Heart left ventricle (tissue), 16 donors: ENCODE results near the gene LITAF. TPM values are rescaled to one million over a fixed set of nuclear protein-coding genes. Genes with fewer than 3 reads are reported as not detected.
"Not testable (repeated sequence)": the region's sequence is repeated elsewhere in the genome, so short reads cannot be mapped to it uniquely, and the experiment has no call there.

Experiments used
- ATAC-seq, 4 donors: fragments of 200-7000 bp; cut with Tn5 transposase; one replicate each; pipeline ENCODE4 v1.9.1; 2020 to 2022; ENCODE audit warnings: moderate library complexity in 4 of 4, mild to moderate bottlenecking in 3 of 4, moderate number of reproducible peaks in 1 of 4
- DNase-seq, 5 donors: peaks; one replicate each; pipeline ENCODE4 v3.0.0-alpha.2; 2020
- H3K27ac ChIP-seq, 12 donors: fragments of 200-600 bp; sonication (generic) in 4 of 12; one replicate each; pipeline versions ENCODE4 v1.5.0 to v1.8.0; 2016 to 2022; ENCODE audit warnings: mild to moderate bottlenecking in 2 of 12
- H3K27me3 ChIP-seq, 9 donors: fragments of 200-600 bp; sonication (generic) in 2 of 9; one replicate each; pipeline versions ENCODE4 v1.5.1 to v1.8.0; 2016 to 2022; ENCODE audit warnings: mild to moderate bottlenecking in 3 of 9
- H3K36me3 ChIP-seq, 9 donors: fragments of 200-600 bp; sonication (generic) in 2 of 9; one replicate each; pipeline versions ENCODE4 v1.5.0 to v1.8.0; 2018 to 2022; ENCODE audit warnings: mild to moderate bottlenecking in 2 of 9
- H3K4me1 ChIP-seq, 12 donors: fragments of 200-600 bp; sonication (generic) in 4 of 12; one replicate each; pipeline versions ENCODE4 v1.5.0 to v1.8.0; 2016 to 2022; ENCODE audit warnings: mild to moderate bottlenecking in 3 of 12
- H3K4me3 ChIP-seq, 12 donors: fragments of 200-600 bp; sonication (generic) in 4 of 12; one replicate each; pipeline versions ENCODE4 v1.5.0 to v1.8.0; 2017 to 2022; ENCODE audit warnings: mild to moderate bottlenecking in 9 of 12, moderate library complexity in 4 of 12
- H3K9me3 ChIP-seq, 12 donors: fragments of 200-600 bp; sonication (generic) in 4 of 12; one replicate each; pipeline versions ENCODE4 v1.5.0 to v1.8.0; 2016 to 2022; ENCODE audit warnings: mild to moderate bottlenecking in 1 of 12
- CTCF ChIP-seq, 12 donors: fragments of 200-600 bp; sonication (generic) in 4 of 12; IDR thresholded peaks; one replicate each; pipeline versions ENCODE4 v1.5.0 to v1.8.0; 2018 to 2022; ENCODE audit warnings: antibody characterized with exemption in 12 of 12, mild to moderate bottlenecking in 5 of 12
- POLR2A ChIP-seq, 2 donors: fragments of 450-650 bp; IDR thresholded peaks; one replicate each; pipeline ENCODE4 v1.6.1; 2017; ENCODE audit warnings: antibody characterized with exemption in 2 of 2, mild to moderate bottlenecking in 2 of 2, moderate library complexity in 2 of 2
- WGBS, 4 donors: extraction: QIAGEN DNeasy Blood & Tissue Kit in 2 of 4; methylation state at CpG; one replicate each; pipeline versions ENCODE4 v1.1.5 to v1.1.7; 2013 to 2018; 5-methylcytosine and 5-hydroxymethylcytosine counted together
- intact Hi-C, 10 donors: fragments of 100-400 bp; cut with DNase I; formaldehyde crosslinking; loops; one replicate each; pipeline versions ENCODE4 v1.11.1 to v1.14.2; 2022
- polyA plus RNA-seq, 2 donors: library from polyadenylated mRNA; stranded (reverse); fragments of 200-250 nt; gene quantifications; one replicate each; pipeline ENCODE4 v1.2.3, GENCODE V29; 2013
- total RNA-seq, 9 donors: library from RNA; depleted of rRNA in 2 of 9; stranded (reverse); fragments of >200 nt in 2 of 9; fragmentation: NEBNext Ultra II Directional in 3 of 9; extraction: Animal tissue kit (Norgen Biotek cat#: 25700) in 3 of 9; gene quantifications; one replicate each; pipeline versions ENCODE4 v1.1.0 to v1.2.4, GENCODE V29; 2016 to 2023
- donor health status: ischemic (EF 13 %, LVEDD 7.1; RV severe dilation, severe dysfunction).
- donor health status: healthy with polysubstance abuse.
- donor health status: DM: no; HTN: yes; CAD: no.
- donor health status: DM: no; HTN: no; CAD: no.
- donor health status: ischemic (EF 25% LVEDD 6.9; RV normal size, moderate dysfunction).
- donor health status: ischemic (EF 25% LVEDD 5.7; RV mildly dilated, moderate dysfunction).
- donor health status: healthy.
- donor health status: DM: yes; HTN: yes; CAD: no.
- donor health status: ischemic (EF 35%, LVEDD 5.7; RV mildly dilated, moderate dysfunction).
- donor health status: nonischemic (EF 11% LVEDD 7.7; RV severe dilation, severe dysfunction).
- donor health status: DM: yes; HTN: yes; CAD: no.
- donor health status: PGD.
- donor health status: ischemic (EF 29% LVEDD 5.4; RV normal size, mild dysfunction).
- donor health status: nonischemic (EF 23%, LVEDD 6.1; RV moderate dilation, normal function).

Gene LITAF
- total and polyA plus RNA-seq, 11 donors: 12.2 to 133 (median 46.5) TPM

- WGBS, 4 donors: 90 to 95% (median 93%) methylated on average over 3 of the region's 3 CpGs
- Histone ChIP-seq H3K9me3 (peaks cover 0 to under 1% (median 0%) of the 10 kb centered on the region in 12 donors), H3K4me1 (peaks cover 0 to 67% (median 17%) of the 10 kb centered on the region in 12 donors), H3K4me3 (no peak overlapping the region), H3K36me3 (peaks cover 0 to 38% (median 0%) of the 10 kb centered on the region in 9 donors), H3K27ac (peak overlapping the region in 8 of 12 donors; percentile 24 to 79 (median 60)), H3K27me3 (no peaks in the 10 kb centered on the region)
- intact Hi-C loops: no loop called here
- no peak for ATAC-seq
- TF ChIP-seq CTCF (IDR thresholded peaks at IDR 0.05) (no peak), POLR2A (IDR thresholded peaks at IDR 0.05) (no peak)
- no peak for DNase-seq
Measured at GRCh38 chr16:11561856-11562255, 24.9 kb downstream of the LITAF start.

GRCh38 chr16:11561454-11561805 is 25.3 kb downstream of the LITAF start:
- peak overlapping the region in 9 of 12 donors; percentile 44 to 79 (median 63) for H3K27ac ChIP-seq
- DNase-seq: no peak
- intact Hi-C loops: no loop called here
- 68 to 74% (median 71%) methylated on average over 4 of the region's 4 CpGs for WGBS, 4 donors
- ATAC-seq: no peak
- H3K4me3 ChIP-seq: peak overlapping the region in 1 of 12 donors; percentile 37
- H3K27me3 ChIP-seq: no peaks in the 10 kb centered on the region
- H3K9me3 ChIP-seq: peaks cover 0 to 4% (median 0%) of the 10 kb centered on the region in 12 donors
- H3K36me3 ChIP-seq: peaks cover 0 to 37% (median under 1%) of the 10 kb centered on the region in 9 donors
- TF ChIP-seq POLR2A (IDR thresholded peaks at IDR 0.05): no peak
- no peak for TF ChIP-seq CTCF (IDR thresholded peaks at IDR 0.05)
- peaks cover 0 to 67% (median 17%) of the 10 kb centered on the region in 12 donors for H3K4me1 ChIP-seq

- DNase-seq: peak in 2 of 5 donors; percentile 28 to 45
- H3K9me3 ChIP-seq: peaks cover 0 to 10% (median 0%) of the 10 kb centered on the region in 12 donors
- H3K4me3 ChIP-seq: peak overlapping the region in 1 of 12 donors; percentile 37
- WGBS, 4 donors: 45 to 54% (median 51%) methylated on average over 20 to 21 of the region's 21 CpGs
- peak overlapping the region in 11 of 12 donors; percentile 8 to 79 (median 53) for H3K27ac ChIP-seq
- ATAC-seq: peak in 3 of 4 donors; percentile 41 to 84 (median 61)
- H3K4me1 ChIP-seq: peaks cover 0 to 67% (median 17%) of the 10 kb centered on the region in 12 donors
- intact Hi-C loops: no loop called here
- TF ChIP-seq POLR2A (IDR thresholded peaks at IDR 0.05) (no peak), CTCF (IDR thresholded peaks at IDR 0.05) (no peak)
- peaks cover 0 to 37% (median 6%) of the 10 kb centered on the region in 9 donors for H3K36me3 ChIP-seq
- H3K27me3 ChIP-seq: no peaks in the 10 kb centered on the region
Measured at GRCh38 chr16:11560701-11561453, 25.8 kb downstream of the LITAF start.

- ATAC-seq: not testable (repeated sequence)
- peaks cover 0 to 59% (median 17%) of the 10 kb centered on the region in 12 donors for H3K4me1 ChIP-seq
Measured at GRCh38 chr16:11558308-11558823, 28.4 kb downstream of the LITAF start.

More at GRCh38 chr16:11558308-11558823, 28.4 kb downstream of the LITAF start:
- H3K9me3 ChIP-seq: peaks cover 0 to 12% (median 0%) of the 10 kb centered on the region in 12 donors
- peak overlapping the region in 8 of 12 donors; percentile 17 to 79 (median 48) for H3K27ac ChIP-seq
- H3K36me3 ChIP-seq: peaks cover 0 to 57% (median 28%) of the 10 kb centered on the region in 9 donors
- intact Hi-C loops, DNase-seq, H3K4me3 ChIP-seq, H3K27me3 ChIP-seq: not testable (repeated sequence)
- 80 to 91% (median 88%) methylated on average over 6 of the region's 6 CpGs for WGBS, 4 donors
